Astrocyte of the cerebellum (primary cell): ENCODE data around the gene TIAM2.
A peak's percentile ranks its signal among the peaks of the same experiment; 100 is the strongest.

Experiments used
- DNase-seq: peaks from one replicate; pipeline ENCODE4 v3.0.0-alpha.2; 2011; ENCODE audit warnings: low read depth
- H3K4me3 ChIP-seq: 2 replicates; pipeline ENCODE4 v1.5.1; 2011; ENCODE audit warnings: mild to moderate bottlenecking, low read depth, low read length, moderate library complexity
- in situ Hi-C: cut with HindIII; loops from 2 replicates; pipeline ENCODE4 v1.10.0; 2017; ENCODE audit warnings: low sequenced_read_pairs
- TF ChIP-seq, protein P1 (sequence below): IDR thresholded peaks from 2 replicates; pipeline ENCODE4 v1.5.1; 2012; ENCODE audit warnings: low read length, low read depth, moderate library complexity, mild to moderate bottlenecking; ENCODE audit errors: missing control alignments

The TIAM2 gene

GRCh38 chr6:155297669-155298068, 302.6 kb downstream of the TIAM2 start:
- TF ChIP-seq, protein P1, sequence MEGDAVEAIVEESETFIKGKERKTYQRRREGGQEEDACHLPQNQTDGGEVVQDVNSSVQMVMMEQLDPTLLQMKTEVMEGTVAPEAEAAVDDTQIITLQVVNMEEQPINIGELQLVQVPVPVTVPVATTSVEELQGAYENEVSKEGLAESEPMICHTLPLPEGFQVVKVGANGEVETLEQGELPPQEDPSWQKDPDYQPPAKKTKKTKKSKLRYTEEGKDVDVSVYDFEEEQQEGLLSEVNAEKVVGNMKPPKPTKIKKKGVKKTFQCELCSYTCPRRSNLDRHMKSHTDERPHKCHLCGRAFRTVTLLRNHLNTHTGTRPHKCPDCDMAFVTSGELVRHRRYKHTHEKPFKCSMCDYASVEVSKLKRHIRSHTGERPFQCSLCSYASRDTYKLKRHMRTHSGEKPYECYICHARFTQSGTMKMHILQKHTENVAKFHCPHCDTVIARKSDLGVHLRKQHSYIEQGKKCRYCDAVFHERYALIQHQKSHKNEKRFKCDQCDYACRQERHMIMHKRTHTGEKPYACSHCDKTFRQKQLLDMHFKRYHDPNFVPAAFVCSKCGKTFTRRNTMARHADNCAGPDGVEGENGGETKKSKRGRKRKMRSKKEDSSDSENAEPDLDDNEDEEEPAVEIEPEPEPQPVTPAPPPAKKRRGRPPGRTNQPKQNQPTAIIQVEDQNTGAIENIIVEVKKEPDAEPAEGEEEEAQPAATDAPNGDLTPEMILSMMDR, result no peak
- DNase-seq, result no peak
- in situ Hi-C loops, result no loop called here
- no peak overlapping the region for H3K4me3 ChIP-seq

GRCh38 chr6:155301867-155302266, 306.8 kb downstream of the TIAM2 start:
- TF ChIP-seq, protein P1, result no peak
- DNase-seq, result peak; percentile 79
- in situ Hi-C loops, result no loop called here

DNA sequence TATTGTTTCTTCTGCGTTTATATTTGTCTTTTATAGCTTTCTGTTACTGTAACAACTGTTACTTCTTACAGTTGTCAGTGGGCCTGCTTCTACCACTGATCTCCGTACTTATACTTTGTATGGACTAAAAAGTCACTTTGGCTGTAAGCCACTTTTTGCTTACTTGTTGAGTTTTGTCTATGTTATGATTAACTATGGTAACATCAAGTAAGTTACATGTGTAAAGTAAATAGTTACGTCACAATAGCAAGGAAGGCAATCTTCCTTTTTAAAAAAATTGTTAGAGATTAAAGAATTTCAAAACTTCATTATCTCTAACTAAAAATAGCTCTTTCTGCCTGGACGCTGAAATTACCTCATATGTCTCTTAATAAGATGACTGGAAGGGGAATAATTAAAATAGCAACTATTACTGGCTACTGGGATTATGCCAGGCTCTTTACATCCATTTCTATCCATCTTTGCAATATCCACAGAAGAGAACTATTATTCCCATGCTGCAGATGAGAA, 308.3 kb downstream of the TIAM2 start:
- TF ChIP-seq, protein P1, result no peak
- no peak overlapping the region for H3K4me3 ChIP-seq
- DNase-seq, result no peak
- in situ Hi-C loops, result no loop called here

More at GRCh38 chr6:155301867-155302266, 306.8 kb downstream of the TIAM2 start:
- no peak overlapping the region for H3K4me3 ChIP-seq

DNA sequence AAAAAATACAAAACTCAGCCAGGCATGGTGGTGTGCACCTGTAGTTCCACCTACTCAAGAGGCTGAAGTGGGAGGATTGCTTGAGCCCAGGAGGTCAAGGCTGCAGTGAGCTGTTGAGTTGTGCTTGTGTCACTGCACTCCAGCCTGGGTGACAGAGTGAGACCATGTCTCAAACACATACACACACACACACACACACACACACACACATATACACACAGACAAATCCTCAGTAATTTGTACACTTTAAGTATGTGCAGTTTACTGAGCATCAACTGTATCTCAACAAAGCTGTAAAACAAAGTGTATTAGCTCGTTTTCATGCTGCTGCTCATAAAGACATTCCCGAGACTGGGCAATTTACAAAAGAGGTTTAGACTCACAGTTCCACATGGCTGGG, 311.8 kb downstream of the TIAM2 start:
- no peak overlapping the region for H3K4me3 ChIP-seq
- TF ChIP-seq, protein P1, result no peak
- no peak for DNase-seq
- in situ Hi-C loops, result no loop called here
